Panc1 (cell line): ENCODE results near the gene BTBD1.

Experiments
- CTCF ChIP-seq: fragments of 450-650 bp; IDR thresholded peaks from 2 replicates; pipeline ENCODE4 v1.5.1; 2017; ENCODE audit warnings: mild to moderate bottlenecking
- SIN3A ChIP-seq: IDR thresholded peaks from 2 replicates; pipeline ENCODE4 v1.6.1; 2012; ENCODE audit warnings: low read depth, mild to moderate bottlenecking, low read length, moderate library complexity, borderline replicate concordance; ENCODE audit not compliant: insufficient read depth

- TF ChIP-seq CTCF: peak; percentile 40; the same call in 1 of the 2 replicates
- TF ChIP-seq SIN3A: peak; percentile 70; the same call in 1 of the 2 replicates
Measured at GRCh38 chr15:83066734-83067637, at the start of gene BTBD1.
